Subcutaneous preadipocyte (primary cell): ENCODE data around the gene PTRH2. TPM values are rescaled to one million over a fixed set of nuclear protein-coding genes. Genes with fewer than 3 reads are reported as not detected.

ENCODE experiments used
- total RNA-seq: library from RNA; depleted of rRNA; stranded (reverse); fragments of >200 nt; gene quantifications from 2 replicates; pipeline ENCODE4 v1.2.3, GENCODE V29; 2012

Gene PTRH2
- total RNA-seq: 15.8 and 22.8 TPM in 2 replicates

GRCh38 chr17:59707149-59707970 lies at the start of gene PTRH2, which contains the start of gene VMP1:
Gene PTRH2, minus strand, starts transcription at chr17:59707430. Its CDS starts 9,452 bp downstream, at chr17:59697978.
Gene VMP1, plus strand, starts transcription at chr17:59707654. Its CDS starts 23,793 bp downstream, at chr17:59731447.

Other genes starting within 250 kb of the PTRH2 start
- gene DHX40, start 141.8 kb downstream of the PTRH2 start, total RNA-seq: 44.8 and 47.4 TPM in 2 replicates
- 360 and 466 TPM in 2 replicates for gene CLTC, start 87.5 kb downstream of the PTRH2 start, total RNA-seq
- gene VMP1, start 224 bp upstream of the PTRH2 start, total RNA-seq: 137 and 177 TPM in 2 replicates
- 2.6 and 3.9 TPM in 2 replicates for gene TUBD1, start 185.5 kb upstream of the PTRH2 start, total RNA-seq
- 15.8 and 22.3 TPM in 2 replicates for gene RPS6KB1, start 185.7 kb upstream of the PTRH2 start, total RNA-seq